Measurements from ENCODE around the gene SLC25A45.

The SLC25A45 gene

GRCh38 chr11:65392186-65392829, 9.9 kb upstream of the SLC25A45 start:
- TF ChIP-seq SPI1 (IDR thresholded peaks at IDR 0.05; ENCODE audit: low read depth, low read length), result no peak
- no peak for TF ChIP-seq POLR2AphosphoS5 (IDR thresholded peaks at IDR 0.05; ENCODE audit: low read depth, low read length)
- no peak for TF ChIP-seq TAF1 (IDR thresholded peaks at IDR 0.05; ENCODE audit: low read depth, low read length)
- no peak for TF ChIP-seq POU2F2 (IDR thresholded peaks at IDR 0.05; ENCODE audit: low read depth, low read length)
- TF ChIP-seq PAX5 (IDR thresholded peaks at IDR 0.05; ENCODE audit: insufficient read depth, low read length, severe bottlenecking), result no peak
- TF ChIP-seq POLR2A (IDR thresholded peaks at IDR 0.05; ENCODE audit: low read depth, low read length), result no peak
- no peak for DNase-seq (ENCODE audit: insufficient read length, low spot score)
- FAIRE-seq, result no peak

GRCh38 chr11:65390996-65391395, 8.6 kb upstream of the SLC25A45 start:
- no peak for FAIRE-seq
- DNase-seq (ENCODE audit: insufficient read length, low spot score), result no peak
- TF ChIP-seq POU2F2 (IDR thresholded peaks at IDR 0.05; ENCODE audit: low read depth, low read length), result no peak
- TF ChIP-seq POLR2A (IDR thresholded peaks at IDR 0.05; ENCODE audit: low read depth, low read length), result no peak
- no peak for TF ChIP-seq PAX5 (IDR thresholded peaks at IDR 0.05; ENCODE audit: insufficient read depth, low read length, severe bottlenecking)
- TF ChIP-seq POLR2AphosphoS5 (IDR thresholded peaks at IDR 0.05; ENCODE audit: low read depth, low read length), result no peak
- no peak for TF ChIP-seq TAF1 (IDR thresholded peaks at IDR 0.05; ENCODE audit: low read depth, low read length)
- no peak for TF ChIP-seq SPI1 (IDR thresholded peaks at IDR 0.05; ENCODE audit: low read depth, low read length)

GRCh38 chr11:65390099-65390941, 7.9 kb upstream of the SLC25A45 start:
- FAIRE-seq (no peak), DNase-seq (ENCODE audit: insufficient read length, low spot score) (no peak)

GRCh38 chr11:65389294-65389980, 7.0 kb upstream of the SLC25A45 start:
- DNase-seq (ENCODE audit: insufficient read length, low spot score) (no peak), FAIRE-seq (no peak)
- TF ChIP-seq POU2F2 (IDR thresholded peaks at IDR 0.05; ENCODE audit: low read depth, low read length), result no peak
- no peak for TF ChIP-seq TAF1 (IDR thresholded peaks at IDR 0.05; ENCODE audit: low read depth, low read length)
- no peak for TF ChIP-seq PAX5 (IDR thresholded peaks at IDR 0.05; ENCODE audit: insufficient read depth, low read length, severe bottlenecking)
- TF ChIP-seq POLR2A (IDR thresholded peaks at IDR 0.05; ENCODE audit: low read depth, low read length), result no peak
- no peak for TF ChIP-seq SPI1 (IDR thresholded peaks at IDR 0.05; ENCODE audit: low read depth, low read length)

More at GRCh38 chr11:65390099-65390941, 7.9 kb upstream of the SLC25A45 start:
- TF ChIP-seq POLR2A (IDR thresholded peaks at IDR 0.05; ENCODE audit: low read depth, low read length) (no peak), POLR2AphosphoS5 (IDR thresholded peaks at IDR 0.05; ENCODE audit: low read depth, low read length) (no peak), POU2F2 (IDR thresholded peaks at IDR 0.05; ENCODE audit: low read depth, low read length) (no peak), SPI1 (IDR thresholded peaks at IDR 0.05; ENCODE audit: low read depth, low read length) (no peak), PAX5 (IDR thresholded peaks at IDR 0.05; ENCODE audit: insufficient read depth, low read length, severe bottlenecking) (no peak), TAF1 (IDR thresholded peaks at IDR 0.05; ENCODE audit: low read depth, low read length) (no peak)

- FAIRE-seq, result peak; percentile 5
- DNase-seq (ENCODE audit: insufficient read length, low spot score), result no peak
- TF ChIP-seq TAF1 (IDR thresholded peaks at IDR 0.05; ENCODE audit: low read depth, low read length) (no peak), POLR2A (IDR thresholded peaks at IDR 0.05; ENCODE audit: low read depth, low read length) (no peak), PAX5 (IDR thresholded peaks at IDR 0.05; ENCODE audit: insufficient read depth, low read length, severe bottlenecking) (no peak), SPI1 (IDR thresholded peaks at IDR 0.05; ENCODE audit: low read depth, low read length) (no peak), POLR2AphosphoS5 (IDR thresholded peaks at IDR 0.05; ENCODE audit: low read depth, low read length) (no peak), POU2F2 (IDR thresholded peaks at IDR 0.05; ENCODE audit: low read depth, low read length) (no peak)
Observed at GRCh38 chr11:65388731-65389130, 6.3 kb upstream of the SLC25A45 start.

GRCh38 chr11:65386307-65387140, 4.1 kb upstream of the SLC25A45 start, which contains the start of gene FRMD8:
FRMD8 (plus strand) TSS chr11:65386637; CDS start chr11:65387037, 400 bp downstream.
- TF ChIP-seq POLR2AphosphoS5 (IDR thresholded peaks at IDR 0.05; ENCODE audit: low read depth, low read length), result peak; percentile 62; the same call in 1 of the 2 replicates
- TF ChIP-seq POU2F2 (IDR thresholded peaks at IDR 0.05; ENCODE audit: low read depth, low read length), result no peak
- no peak for TF ChIP-seq PAX5 (IDR thresholded peaks at IDR 0.05; ENCODE audit: insufficient read depth, low read length, severe bottlenecking)
- peak; percentile 66 for TF ChIP-seq POLR2A (IDR thresholded peaks at IDR 0.05; ENCODE audit: low read depth, low read length)
- TF ChIP-seq TAF1 (IDR thresholded peaks at IDR 0.05; ENCODE audit: low read depth, low read length), result peak; percentile 47
- TF ChIP-seq SPI1 (IDR thresholded peaks at IDR 0.05; ENCODE audit: low read depth, low read length), result peak; percentile 55; the same call in 1 of the 2 replicates
- DNase-seq (ENCODE audit: insufficient read length, low spot score) (peak; percentile 94), FAIRE-seq (peak; percentile 85)

GRCh38 chr11:65384301-65384889, 1.9 kb upstream of the SLC25A45 start:
- no peak for DNase-seq (ENCODE audit: insufficient read length, low spot score)
- FAIRE-seq, result no peak
- no peak for TF ChIP-seq TAF1 (IDR thresholded peaks at IDR 0.05; ENCODE audit: low read depth, low read length)

- FAIRE-seq (no peak), DNase-seq (ENCODE audit: insufficient read length, low spot score) (no peak)
- TF ChIP-seq PAX5 (IDR thresholded peaks at IDR 0.05; ENCODE audit: insufficient read depth, low read length, severe bottlenecking), result no peak
- TF ChIP-seq SPI1 (IDR thresholded peaks at IDR 0.05; ENCODE audit: low read depth, low read length), result no peak
- TF ChIP-seq POLR2AphosphoS5 (IDR thresholded peaks at IDR 0.05; ENCODE audit: low read depth, low read length), result no peak
- TF ChIP-seq TAF1 (IDR thresholded peaks at IDR 0.05; ENCODE audit: low read depth, low read length), result no peak
- TF ChIP-seq POLR2A (IDR thresholded peaks at IDR 0.05; ENCODE audit: low read depth, low read length), result no peak
- no peak for TF ChIP-seq POU2F2 (IDR thresholded peaks at IDR 0.05; ENCODE audit: low read depth, low read length)
Observed at GRCh38 chr11:65383778-65384177, 1.3 kb upstream of the SLC25A45 start.
